ENCODE results near the gene LAMTOR2. TPM values are rescaled to one million over a fixed set of nuclear protein-coding genes. Genes with fewer than 3 reads are reported as not detected.
A peak's percentile ranks its signal among the peaks of the same experiment; 100 is the strongest.

The LAMTOR2 gene
- total RNA-seq, 1 donor from 2014 or later, result 25.7 TPM

DNA sequence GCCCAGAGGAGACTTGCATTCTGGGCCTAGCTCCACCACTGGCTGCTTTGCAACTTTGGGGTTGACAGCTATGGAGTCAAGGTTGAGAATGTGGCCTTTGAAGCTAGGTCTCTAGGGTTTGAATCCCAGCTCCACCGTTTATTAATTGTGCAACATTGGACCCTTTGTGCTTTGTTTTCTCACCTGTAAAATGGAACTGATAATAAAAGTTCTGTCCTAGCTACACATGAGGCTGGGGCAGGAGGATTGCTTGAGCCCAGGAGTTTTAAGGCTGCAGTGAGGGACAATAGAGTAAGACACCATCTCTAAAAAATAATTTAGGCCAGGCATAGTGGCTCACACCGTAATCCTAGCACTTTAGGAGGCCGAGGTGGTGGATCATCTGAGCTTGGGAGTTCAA is 44.7 kb downstream of the LAMTOR2 start:
- no peak for DNase-seq

DNA sequence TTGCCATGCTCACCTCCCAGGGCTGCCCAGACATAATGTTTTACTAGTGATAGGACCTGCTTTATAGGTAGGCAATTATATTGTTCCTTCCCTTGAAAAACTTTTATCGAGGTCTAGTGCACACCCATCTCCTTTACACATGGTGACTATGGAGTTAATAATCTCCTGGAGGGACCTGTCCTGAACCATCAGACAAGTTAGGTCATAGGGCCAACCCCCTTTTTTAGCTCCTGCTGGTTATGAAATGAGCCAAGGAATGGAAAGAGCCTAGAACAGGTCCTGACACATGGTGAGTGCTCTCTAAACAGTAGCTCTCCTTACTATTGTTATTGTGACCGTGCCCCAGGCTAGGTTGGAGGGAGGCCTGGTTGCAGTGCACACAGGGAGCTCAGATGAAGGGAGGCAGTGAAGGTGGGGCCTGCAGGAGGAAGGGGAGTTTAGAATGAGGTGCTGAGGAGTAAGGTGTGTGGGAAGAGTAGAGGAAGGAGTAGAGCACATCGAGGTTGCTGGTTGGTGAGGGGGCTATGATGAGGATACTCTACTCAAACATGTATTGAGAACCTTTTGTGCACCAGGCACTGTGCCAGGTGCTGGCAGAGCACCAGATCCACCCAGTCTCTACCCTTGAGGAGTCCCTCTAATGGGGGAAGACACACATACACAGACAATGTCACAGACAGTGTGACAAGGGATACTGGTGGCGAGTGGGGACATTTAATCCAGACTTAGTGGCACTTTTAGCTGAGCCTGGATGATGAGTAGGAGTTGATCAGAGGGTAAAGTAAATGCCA is 45.8 kb downstream of the LAMTOR2 start:
- no peak for DNase-seq

DNA sequence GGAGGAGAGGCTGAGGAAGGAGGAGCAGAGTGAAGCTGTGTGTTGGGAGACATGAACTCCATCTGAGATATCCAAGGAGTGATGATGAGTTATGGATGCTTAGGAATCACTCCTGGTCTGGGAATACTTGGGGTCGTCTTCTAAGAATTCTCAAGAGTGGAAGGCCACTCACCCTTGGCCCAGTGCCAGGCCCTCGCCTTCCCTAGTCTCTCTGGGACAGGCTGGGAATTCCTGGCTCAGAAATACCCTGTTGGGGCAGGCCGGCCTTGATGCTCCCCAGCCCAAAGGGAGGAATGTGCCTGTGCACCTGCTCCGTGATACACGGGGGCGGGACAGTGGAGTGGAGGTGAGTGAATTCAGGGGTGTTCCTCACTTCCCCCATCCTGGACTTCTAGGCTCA is 47.3 kb downstream of the LAMTOR2 start:
- no peak for DNase-seq

DNA sequence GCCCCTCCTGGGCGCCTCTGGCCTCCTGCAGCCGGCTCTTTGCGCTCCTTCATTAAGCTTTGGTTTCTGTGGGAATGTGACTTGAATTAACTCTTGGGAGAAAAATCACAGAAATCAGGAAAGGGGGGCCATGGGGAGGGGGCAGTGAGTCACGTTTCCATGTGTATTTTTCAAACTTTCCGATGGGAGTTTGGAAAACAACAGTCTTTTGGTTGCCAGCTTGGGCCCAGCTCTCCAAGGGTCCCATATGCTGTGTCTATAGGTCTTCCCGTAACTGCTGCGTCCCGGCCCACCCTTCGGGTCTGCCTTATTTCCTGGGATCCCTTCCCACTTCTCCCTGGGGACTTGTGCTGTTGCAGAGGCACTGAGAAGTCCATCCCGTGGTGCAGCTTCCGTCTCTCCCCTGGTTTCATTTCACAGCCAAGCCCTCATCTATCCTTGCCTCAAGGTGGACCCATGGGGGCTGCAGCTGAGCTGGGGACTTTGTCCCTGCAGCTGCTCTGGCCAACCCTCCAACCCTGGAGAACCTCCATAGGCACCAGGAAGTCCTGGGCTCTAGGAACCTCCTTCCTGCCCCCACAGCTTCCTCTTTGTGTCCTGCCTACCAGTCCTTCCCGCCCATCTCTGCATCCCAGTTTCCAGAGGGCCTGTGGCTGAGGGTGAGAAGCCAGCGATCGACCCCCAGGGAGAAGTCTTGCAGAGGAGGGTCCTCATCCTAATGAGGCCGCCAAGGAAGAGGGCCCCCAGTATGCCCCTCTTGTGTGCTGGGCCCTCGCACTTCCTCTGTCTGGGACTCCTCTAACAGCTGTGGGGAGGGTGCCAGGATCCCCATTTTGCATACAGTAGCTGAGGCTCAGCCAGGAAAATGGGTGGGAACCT is 48.3 kb downstream of the LAMTOR2 start:
- peak; percentile 91 for DNase-seq

DNA sequence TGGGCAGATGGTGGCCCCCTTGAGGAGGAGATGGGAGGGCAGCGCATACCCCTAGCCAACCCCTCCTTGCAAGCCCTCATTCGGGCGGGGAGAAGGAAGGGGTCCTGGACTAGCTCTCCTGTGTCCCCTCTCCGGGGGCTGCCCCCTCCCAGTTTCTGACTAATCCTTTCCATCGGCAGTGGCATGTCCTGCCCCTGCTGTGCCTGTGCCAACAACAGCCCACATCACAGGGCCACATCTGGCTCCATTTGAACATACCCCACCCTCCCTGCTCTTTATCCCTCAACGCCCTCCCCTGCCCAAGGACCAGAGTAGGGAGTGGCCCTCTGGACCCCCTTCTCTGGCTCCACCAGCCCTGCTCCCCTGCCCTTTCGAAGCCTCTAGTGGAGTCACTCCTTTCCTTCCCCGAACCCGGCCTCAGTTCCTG is 49.0 kb downstream of the LAMTOR2 start:
- DNase-seq, result no peak

DNA sequence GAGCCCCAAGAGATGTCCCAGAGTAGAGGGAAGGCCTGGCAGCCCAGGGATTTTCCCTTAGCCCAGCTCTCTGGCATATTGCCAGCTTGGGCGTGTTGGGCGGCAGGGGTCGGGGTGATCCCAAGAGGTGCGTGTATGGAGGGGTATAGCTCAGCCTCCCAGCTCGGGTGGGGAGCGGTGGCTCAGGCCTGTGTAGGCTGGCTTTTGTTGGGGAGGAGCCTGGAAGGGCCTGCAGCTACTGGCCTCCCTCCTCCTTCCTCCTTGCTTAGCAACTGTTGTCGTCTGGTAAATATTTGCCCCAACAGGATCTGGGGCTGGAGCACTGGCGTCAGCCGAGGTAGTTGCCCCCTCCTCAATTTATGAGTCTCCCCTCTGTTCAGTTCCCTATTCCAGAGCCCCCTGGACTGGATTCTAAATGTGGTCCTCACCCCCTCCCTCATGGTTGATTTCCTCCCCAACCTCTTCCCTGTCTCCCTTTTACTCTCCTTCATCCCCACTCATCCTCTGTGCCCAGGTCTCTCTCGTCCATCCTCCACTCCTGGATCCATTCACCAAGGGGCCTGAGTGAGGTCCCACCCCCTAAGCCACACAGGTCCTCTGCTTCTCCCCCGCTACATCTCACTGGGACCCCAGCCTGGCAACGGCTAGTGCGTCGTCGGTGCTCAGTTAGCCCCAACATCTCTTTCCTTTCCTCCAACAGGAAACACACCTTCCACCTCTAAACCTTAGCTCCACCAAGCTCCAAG is 49.7 kb downstream of the LAMTOR2 start:
- peak; percentile 94 for DNase-seq

DNA sequence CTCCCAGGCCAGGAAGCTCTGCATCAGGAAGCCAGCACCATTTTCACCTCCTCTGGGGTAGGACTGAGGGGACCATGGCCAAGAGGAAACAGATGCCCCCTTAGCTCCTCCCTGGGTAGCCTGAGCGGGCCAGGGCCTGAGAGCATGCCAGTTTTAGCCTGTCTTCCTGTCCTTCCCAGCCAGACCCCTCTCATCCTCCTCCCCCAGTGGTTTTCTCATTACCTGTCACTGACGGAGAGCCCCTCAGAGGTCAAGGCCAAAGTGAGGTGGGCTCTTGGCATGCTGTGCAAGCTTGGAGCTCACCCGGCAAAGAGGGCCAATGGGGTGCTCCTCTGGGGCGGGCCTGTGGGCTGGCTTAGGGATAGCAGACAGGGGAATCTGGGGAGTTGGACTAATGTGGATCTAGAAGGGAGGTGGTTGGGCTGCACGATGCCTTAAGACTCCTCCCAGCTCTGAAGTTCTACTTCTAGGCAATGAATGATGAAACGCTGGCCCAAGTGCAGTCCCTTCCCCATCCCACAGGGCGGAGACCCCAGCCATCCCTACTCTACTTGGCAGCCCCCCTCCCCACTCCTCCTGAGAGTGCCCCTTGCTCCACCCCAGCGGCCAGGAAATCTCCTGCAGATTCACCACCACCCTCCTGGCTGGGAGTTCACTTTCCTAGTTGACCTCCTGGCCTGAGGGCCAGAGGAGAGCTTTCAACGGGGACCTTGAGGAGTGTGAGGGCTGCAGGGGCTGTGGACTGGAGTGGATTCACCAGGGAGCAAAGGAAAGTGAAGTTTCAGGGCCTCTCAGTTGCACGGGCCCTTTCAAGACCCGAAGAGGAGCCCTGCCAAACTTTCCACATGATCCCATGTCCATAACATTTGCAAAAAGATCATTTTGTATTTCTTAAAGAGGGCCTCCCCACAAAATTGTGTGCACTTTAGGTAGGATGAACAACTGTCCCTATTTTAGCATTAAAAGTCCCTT is 50.6 kb downstream of the LAMTOR2 start:
- peak; percentile 83 for DNase-seq

DNA sequence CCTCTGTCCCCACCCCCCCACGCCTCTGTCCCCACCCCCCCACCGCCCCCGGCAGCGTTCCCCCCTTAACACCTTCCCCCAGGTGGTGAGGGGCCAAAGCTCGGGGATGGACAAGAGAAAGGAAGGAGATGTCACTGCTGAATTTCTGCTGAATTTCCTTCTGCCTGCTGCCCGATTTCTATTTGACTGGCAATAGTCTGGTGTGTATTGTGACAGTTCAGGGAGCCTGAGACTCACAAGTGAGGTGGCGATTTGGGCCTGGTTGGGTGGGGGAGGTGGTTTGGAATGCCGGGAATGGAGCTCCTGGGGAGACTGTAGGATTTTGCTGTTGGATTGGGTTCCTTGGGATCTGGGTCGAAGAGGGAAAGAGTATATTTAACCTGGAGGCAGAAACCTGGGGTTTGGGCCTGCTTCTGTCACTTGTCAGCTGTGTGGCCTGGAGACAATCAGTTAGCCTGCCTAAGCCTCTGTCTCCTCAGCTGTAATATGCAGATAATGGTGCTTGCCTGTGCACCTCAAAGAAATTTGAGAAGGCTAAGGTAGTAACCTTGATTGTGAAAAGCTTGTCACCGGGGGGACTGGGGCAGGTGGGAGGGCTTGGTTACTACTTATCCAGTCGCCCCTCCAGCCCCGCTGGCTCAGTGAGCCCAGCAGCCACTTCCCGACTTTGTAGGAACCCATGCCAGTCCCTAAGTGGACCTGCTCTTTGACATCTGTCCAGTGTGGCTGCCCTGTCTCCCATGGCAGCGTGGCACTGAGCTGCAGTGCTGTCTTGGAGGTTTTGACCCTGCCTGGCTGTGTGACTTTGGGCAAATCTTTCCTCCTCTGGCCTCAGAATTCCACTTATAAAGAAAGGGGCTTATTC is 52.3 kb downstream of the LAMTOR2 start:
- DNase-seq, result no peak

DNA sequence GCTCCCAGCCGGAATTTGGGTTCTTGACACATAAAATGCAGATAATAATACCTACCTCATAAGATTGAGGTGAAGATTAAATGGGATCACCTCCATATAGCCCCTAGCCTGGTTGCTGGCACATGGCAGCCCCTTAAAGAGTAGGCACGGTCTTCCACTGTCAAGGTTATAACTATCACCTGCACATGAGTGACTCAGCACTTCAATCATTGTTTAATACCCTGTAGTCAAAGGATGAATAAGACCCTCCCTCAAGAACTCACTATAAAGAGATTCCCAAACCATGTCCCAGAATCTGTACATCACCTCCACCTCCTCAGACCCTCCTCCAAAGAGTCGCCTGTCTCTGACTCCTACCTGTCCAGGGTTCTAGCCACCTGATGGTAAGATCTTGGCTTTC is 53.5 kb downstream of the LAMTOR2 start:
- DNase-seq, result no peak

Other genes starting within 250 kb of the LAMTOR2 start
- gene GON4L, start 197.6 kb upstream of the LAMTOR2 start, total RNA-seq, result 39.2 TPM
- gene SYT11, start 195.2 kb upstream of the LAMTOR2 start, total RNA-seq, result 10.9 TPM
- gene RIT1, start 143.4 kb upstream of the LAMTOR2 start, total RNA-seq, result 29.0 TPM
- gene KHDC4, start 120.4 kb upstream of the LAMTOR2 start, total RNA-seq, result 44.5 TPM
- gene RXFP4, start 113.1 kb upstream of the LAMTOR2 start, total RNA-seq, result not detected
- gene ARHGEF2, start 76.2 kb upstream of the LAMTOR2 start, total RNA-seq, result 57.6 TPM
- gene SSR2, start 33.8 kb upstream of the LAMTOR2 start, total RNA-seq, result 186 TPM
- 12.1 TPM for gene UBQLN4, start 984 bp upstream of the LAMTOR2 start, total RNA-seq
- 31.7 TPM for gene RAB25, start 6.4 kb downstream of the LAMTOR2 start, total RNA-seq
- gene MEX3A, start 27.7 kb downstream of the LAMTOR2 start, total RNA-seq, result 6.6 TPM
- 429 TPM for gene LMNA, start 59.9 kb downstream of the LAMTOR2 start, total RNA-seq
- gene SEMA4A, start 98.8 kb downstream of the LAMTOR2 start, total RNA-seq, result 12.1 TPM
- gene SLC25A44, start 139.3 kb downstream of the LAMTOR2 start, total RNA-seq, result 6.6 TPM
- gene PMF1, start 158.2 kb downstream of the LAMTOR2 start, total RNA-seq, result 33.9 TPM
- 0.99 TPM for gene BGLAP, start 187.4 kb downstream of the LAMTOR2 start, total RNA-seq
- 0.79 TPM for gene PAQR6, start 193.3 kb downstream of the LAMTOR2 start, total RNA-seq
- 29.8 TPM for gene SMG5, start 228.0 kb downstream of the LAMTOR2 start, total RNA-seq
- gene TMEM79, start 229.5 kb downstream of the LAMTOR2 start, total RNA-seq, result 14.6 TPM
- 23.2 TPM for gene GLMP, start 240.9 kb downstream of the LAMTOR2 start, total RNA-seq
- not detected for gene VHLL, start 244.5 kb downstream of the LAMTOR2 start, total RNA-seq